Osteocyte (in vitro differentiated cells): Measurements from ENCODE around the gene RHOF. TPM values are rescaled to one million over a fixed set of nuclear protein-coding genes. Genes with fewer than 3 reads are reported as not detected.
"Not testable (repeated sequence)": the region's sequence is repeated elsewhere in the genome, so short reads cannot be mapped to it uniquely, and the experiment has no call there.

Experiments
- DNase-seq: peaks from one replicate; pipeline ENCODE4 v3.0.0; 2021; ENCODE audit warnings: mixed read lengths; ENCODE audit not compliant: unreplicated experiment; ENCODE audit errors: extremely low spot score
- H3K27ac Mint-ChIP-seq: one replicate; pipeline ENCODE4 v1.8.0; 2021; ENCODE audit warnings: mild to moderate bottlenecking, mixed read lengths; ENCODE audit not compliant: unreplicated experiment
- H3K27me3 Mint-ChIP-seq: one replicate; pipeline ENCODE4 v1.8.0; 2021; ENCODE audit warnings: mixed read lengths; ENCODE audit not compliant: unreplicated experiment
- H3K36me3 Mint-ChIP-seq: one replicate; pipeline ENCODE4 v1.8.0; 2021; ENCODE audit warnings: mixed read lengths; ENCODE audit not compliant: unreplicated experiment
- H3K4me1 Mint-ChIP-seq: one replicate; pipeline ENCODE4 v1.8.0; 2021; ENCODE audit warnings: mixed read lengths; ENCODE audit not compliant: unreplicated experiment
- H3K4me3 Mint-ChIP-seq: one replicate; pipeline ENCODE4 v1.8.0; 2021; ENCODE audit warnings: mild to moderate bottlenecking, moderate library complexity, mixed read lengths; ENCODE audit not compliant: unreplicated experiment
- H3K9me3 Mint-ChIP-seq: one replicate; pipeline ENCODE4 v1.8.0; 2021; ENCODE audit warnings: mixed read lengths; ENCODE audit not compliant: unreplicated experiment
- CTCF ChIP-seq: fragments of 200-600 bp; sonication (generic); IDR thresholded peaks from 2 replicates; pipeline ENCODE4 v1.5.0; 2021; ENCODE audit warnings: antibody characterized with exemption, mild to moderate bottlenecking, moderate library complexity
- total RNA-seq: library from RNA; stranded (reverse); gene quantifications from 2 replicates; pipeline ENCODE4 v1.2.1, GENCODE V29; 2021

RHOF gene
- total RNA-seq, 1 donor from 2014 or later, result 11.3 TPM

DNA sequence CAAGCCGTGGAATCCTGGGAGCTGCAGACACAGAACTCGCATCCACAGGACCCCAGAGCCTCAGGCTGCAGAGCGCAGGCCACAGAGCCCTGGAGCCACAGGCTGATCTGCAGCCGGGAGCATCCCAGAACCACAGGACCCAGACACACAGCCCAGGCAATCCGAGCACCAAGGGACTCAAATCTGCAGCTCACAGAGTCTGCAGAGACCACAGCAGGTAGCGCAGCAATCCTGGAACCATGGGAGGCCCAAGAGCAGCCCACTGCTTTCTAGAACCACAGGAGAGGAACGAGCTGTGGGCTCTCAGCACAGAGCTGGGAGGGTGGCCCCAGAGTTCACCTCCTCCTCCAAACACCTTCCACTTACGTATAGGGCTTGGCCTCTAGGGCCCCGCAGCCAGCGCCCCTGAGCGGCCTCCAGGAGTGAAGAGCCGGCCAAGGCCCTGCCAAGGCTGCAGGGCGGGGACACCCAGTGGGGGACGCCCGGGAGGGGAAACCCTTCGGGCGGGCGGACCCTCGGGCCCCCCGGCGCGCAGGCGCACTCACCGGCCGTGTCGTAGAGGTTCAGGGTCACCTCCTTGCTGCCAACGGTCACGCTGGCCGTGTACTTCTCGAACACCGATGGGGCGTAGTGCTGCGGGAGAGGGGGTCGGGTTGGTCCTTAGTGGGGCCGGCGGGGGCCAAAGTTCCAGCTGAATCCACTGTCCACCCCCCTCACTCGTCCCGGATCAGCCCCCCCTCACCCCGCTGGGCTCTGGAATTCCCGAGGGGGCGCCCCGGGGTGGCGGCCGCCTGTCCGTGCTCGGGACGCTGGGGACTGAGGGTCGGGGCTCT, 665 bp downstream of the RHOF start:
- Mint-ChIP-seq H3K27ac (no peak overlapping the region), H3K27me3 (no peaks in the 10 kb centered on the region), H3K9me3 (no peaks in the 10 kb centered on the region), H3K4me3 (peak overlapping the region; percentile 51), H3K36me3 (peaks cover 4% of the 10 kb centered on the region), H3K4me1 (peaks cover 37% of the 10 kb centered on the region)
- TF ChIP-seq CTCF, result no peak
- no peak for DNase-seq

DNA sequence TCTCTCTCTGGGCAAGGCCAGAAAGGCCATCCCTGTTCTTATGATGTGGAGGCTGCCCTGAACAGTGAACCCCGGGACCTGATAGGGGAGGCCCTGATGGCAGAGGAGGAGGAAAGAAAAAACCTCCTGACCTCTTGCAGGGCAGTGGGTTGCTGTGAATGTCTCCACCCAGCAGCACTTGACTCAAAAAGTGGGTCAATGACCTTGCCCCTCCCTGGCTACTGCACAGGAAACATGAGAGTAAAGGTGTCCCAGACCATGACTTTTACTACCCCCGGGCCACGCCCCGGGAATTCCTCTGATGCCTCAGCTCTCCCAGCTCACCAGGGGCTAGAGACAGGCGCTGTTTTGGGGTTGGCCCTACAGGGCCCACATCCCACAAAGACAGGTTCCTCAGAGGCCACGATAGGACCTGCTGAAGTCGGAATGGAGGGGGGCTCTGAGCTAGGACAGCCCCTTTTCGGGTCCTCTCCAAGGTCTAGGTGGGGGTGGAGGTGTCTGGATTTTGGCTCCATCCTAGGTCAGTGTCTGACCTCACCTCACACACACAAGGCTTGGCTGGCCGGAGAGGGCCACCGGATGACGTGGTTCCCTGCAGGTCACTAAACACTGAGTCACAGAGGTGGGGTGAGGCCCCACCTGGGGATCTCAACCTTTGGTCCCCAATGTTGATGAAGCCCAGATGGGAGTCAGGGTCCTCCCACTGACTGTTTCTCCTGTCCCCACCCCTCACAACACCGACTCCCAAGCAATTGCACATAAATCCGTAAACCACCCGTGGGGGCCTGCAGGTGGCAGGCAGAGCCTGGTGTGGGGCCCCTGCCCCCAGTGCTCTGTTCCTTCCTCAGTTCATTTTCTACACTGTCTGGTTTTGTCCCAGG, 1.6 kb downstream of the RHOF start:
- H3K9me3 Mint-ChIP-seq, result no peaks in the 10 kb centered on the region
- H3K27me3 Mint-ChIP-seq, result no peaks in the 10 kb centered on the region
- TF ChIP-seq CTCF, result no peak
- no peak overlapping the region for H3K4me3 Mint-ChIP-seq
- H3K36me3 Mint-ChIP-seq, result peaks cover 4% of the 10 kb centered on the region
- no peak for DNase-seq
- H3K4me1 Mint-ChIP-seq, result peaks cover 31% of the 10 kb centered on the region
- no peak overlapping the region for H3K27ac Mint-ChIP-seq

- H3K27me3 Mint-ChIP-seq, H3K9me3 Mint-ChIP-seq, H3K4me3 Mint-ChIP-seq, DNase-seq, H3K27ac Mint-ChIP-seq, H3K36me3 Mint-ChIP-seq: not testable (repeated sequence)
- peaks cover 30% of the 10 kb centered on the region for H3K4me1 Mint-ChIP-seq
Observed at GRCh38 chr12:121790785-121791184, 2.7 kb downstream of the RHOF start.

GRCh38 chr12:121789800-121790728, 3.4 kb downstream of the RHOF start:
- H3K27ac Mint-ChIP-seq, result no peak overlapping the region

More at GRCh38 chr12:121789800-121790728, 3.4 kb downstream of the RHOF start:
- H3K9me3 Mint-ChIP-seq, result no peaks in the 10 kb centered on the region
- peaks cover 1% of the 10 kb centered on the region for H3K36me3 Mint-ChIP-seq
- H3K4me1 Mint-ChIP-seq, result peaks cover 27% of the 10 kb centered on the region
- no peaks in the 10 kb centered on the region for H3K27me3 Mint-ChIP-seq
- TF ChIP-seq CTCF, result no peak
- no peak for DNase-seq
- H3K4me3 Mint-ChIP-seq, result no peak overlapping the region
